Trophoblast cell (in vitro differentiated cells and primary cell): ENCODE results near the gene IST1.
A peak's percentile ranks its signal among the peaks of the same experiment; 100 is the strongest.

Source experiments
- DNase-seq, 2 donors: peaks; one replicate each; pipeline ENCODE4 v3.0.0-alpha.2; 2016
- H2AFZ ChIP-seq: 2 replicates; pipeline ENCODE4 v1.6.1; 2013; ENCODE audit warnings: low read length, moderate library complexity, mild to moderate bottlenecking; ENCODE audit not compliant: insufficient read depth, poor library complexity
- H2AK5ac ChIP-seq: 2 replicates; pipeline ENCODE4 v1.6.1; 2013; ENCODE audit warnings: mild to moderate bottlenecking, low read length
- H2BK120ac ChIP-seq: 2 replicates; pipeline ENCODE4 v1.6.1; 2013; ENCODE audit warnings: low read length, mild to moderate bottlenecking, moderate library complexity; ENCODE audit not compliant: insufficient read depth, poor library complexity
- H2BK12ac ChIP-seq: 2 replicates; pipeline ENCODE4 v1.6.1; 2013; ENCODE audit warnings: mild to moderate bottlenecking, low read length, moderate library complexity
- H2BK5ac ChIP-seq: 2 replicates; pipeline ENCODE4 v1.6.1; 2013; ENCODE audit warnings: low read length, low read depth, moderate library complexity, mild to moderate bottlenecking; ENCODE audit not compliant: poor library complexity
- H3K14ac ChIP-seq: 2 replicates; pipeline ENCODE4 v1.6.1; 2013; ENCODE audit warnings: mild to moderate bottlenecking, low read length
- H3K18ac ChIP-seq: 2 replicates; pipeline ENCODE4 v1.6.1; 2013; ENCODE audit warnings: mild to moderate bottlenecking, low read length
- H3K23ac ChIP-seq: 2 replicates; pipeline ENCODE4 v1.6.1; 2013; ENCODE audit warnings: low read length
- H3K27ac ChIP-seq: 2 replicates; pipeline ENCODE4 v1.5.1; 2013; ENCODE audit warnings: low read depth, mild to moderate bottlenecking, inconsistent platforms, low read length, moderate library complexity
- H3K27me3 ChIP-seq: 2 replicates; pipeline ENCODE4 v1.6.1; 2013; ENCODE audit warnings: inconsistent platforms, mild to moderate bottlenecking, low read length, moderate library complexity; ENCODE audit not compliant: insufficient read depth
- H3K36me3 ChIP-seq, 2 experiments: 1 replicate in 1 of 2; 2 replicates in 1 of 2; pipeline ENCODE4 v1.6.1; 2013; ENCODE audit warnings: low read length in 2 of 2, mild to moderate bottlenecking in 2 of 2, moderate library complexity in 1 of 2; ENCODE audit not compliant: insufficient read depth in 2 of 2, control insufficient read depth in 1 of 2
- H3K4ac ChIP-seq: 2 replicates; pipeline ENCODE4 v1.6.1; 2013; ENCODE audit warnings: low read depth, mild to moderate bottlenecking, low read length, moderate library complexity
- H3K4me1 ChIP-seq, 2 experiments: 1 replicate in 1 of 2; 2 replicates in 1 of 2; pipeline ENCODE4 v1.6.1; 2013; ENCODE audit warnings: low read length in 2 of 2, mild to moderate bottlenecking in 2 of 2, moderate library complexity in 1 of 2; ENCODE audit not compliant: insufficient read depth in 2 of 2, control insufficient read depth in 1 of 2
- H3K4me2 ChIP-seq: 2 replicates; pipeline ENCODE4 v1.6.1; 2013; ENCODE audit warnings: inconsistent platforms, mild to moderate bottlenecking, low read length, moderate library complexity
- H3K4me3 ChIP-seq: 2 replicates; pipeline ENCODE4 v1.5.1; 2013; ENCODE audit warnings: mild to moderate bottlenecking, low read depth, low read length, inconsistent platforms
- H3K79me1 ChIP-seq: one replicate; pipeline ENCODE4 v1.6.1; 2013; ENCODE audit warnings: low read length
- H3K79me2 ChIP-seq: 2 replicates; pipeline ENCODE4 v1.6.1; 2013; ENCODE audit warnings: low read length, mild to moderate bottlenecking; ENCODE audit not compliant: control insufficient read depth, insufficient read depth, poor library complexity
- H3K9ac ChIP-seq: 2 replicates; pipeline ENCODE4 v1.6.1; 2013; ENCODE audit warnings: mild to moderate bottlenecking, low read length
- H3K9me3 ChIP-seq: 2 replicates; pipeline ENCODE4 v1.6.1; 2013; ENCODE audit warnings: low read depth, mild to moderate bottlenecking, control low read depth, inconsistent platforms, low read length; ENCODE audit not compliant: insufficient read depth
- H4K12ac ChIP-seq: 2 replicates; pipeline ENCODE4 v1.6.1; 2013; ENCODE audit warnings: low read depth, mild to moderate bottlenecking, low read length, moderate library complexity
- H4K8ac ChIP-seq: 2 replicates; pipeline ENCODE4 v1.6.1; 2013; ENCODE audit warnings: low read depth, mild to moderate bottlenecking, low read length, moderate library complexity
- H4K91ac ChIP-seq: one replicate; pipeline ENCODE4 v1.6.1; 2013; ENCODE audit warnings: low read depth, mild to moderate bottlenecking, low read length, moderate library complexity
- WGBS: extraction: QIAGEN DNeasy Blood & Tissue Kit; methylation state at CpG from one replicate; pipeline ENCODE4 v1.1.7; 2013; ENCODE audit warnings: missing lambda C conversion rate; ENCODE audit not compliant: insufficient read length, insufficient coverage; ENCODE audit errors: extremely low coverage; 5-methylcytosine and 5-hydroxymethylcytosine counted together

IST1 gene

DNA sequence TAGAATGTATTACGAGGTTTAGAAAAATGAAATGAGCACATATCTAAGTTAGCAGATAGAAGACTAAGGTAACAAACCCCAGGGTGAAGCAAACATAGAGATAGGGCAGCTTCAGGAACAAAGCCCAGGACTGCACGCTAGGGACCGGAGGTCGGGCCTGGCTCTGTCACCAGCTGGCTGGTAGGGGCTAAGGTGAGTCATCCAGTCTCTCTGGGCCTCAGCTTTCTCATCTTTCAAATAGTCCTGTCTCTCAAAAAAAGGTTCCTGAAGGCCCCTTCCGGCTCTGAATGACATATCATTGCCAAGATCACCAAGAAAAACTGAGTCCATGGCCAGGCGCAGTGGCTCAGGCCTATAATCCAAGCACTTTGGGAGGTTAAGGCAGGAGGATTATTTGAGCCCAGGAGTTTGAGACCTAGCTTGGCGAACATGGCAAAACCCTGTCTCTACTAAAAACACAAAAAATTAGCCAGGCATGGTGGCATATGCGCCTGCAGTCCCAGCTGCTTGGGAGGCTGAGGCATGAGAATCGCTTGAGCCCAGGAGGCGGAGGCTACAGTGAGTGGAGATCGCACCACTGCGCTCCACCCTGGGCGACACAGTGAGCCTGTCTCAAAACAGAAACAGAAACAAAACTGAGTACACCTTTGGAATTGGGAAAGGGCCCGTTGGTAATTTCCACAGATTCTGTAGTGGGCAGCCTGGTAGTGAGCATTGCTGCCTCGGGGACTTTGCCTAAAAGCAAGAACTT is 78.9 kb downstream of the IST1 start:
- Histone ChIP-seq H3K18ac (no peak overlapping the region), H3K14ac (no peak overlapping the region), H3K79me2 (no peaks in the 10 kb centered on the region), H3K9ac (no peak overlapping the region), H3K4me1 (peaks cover 0 to 2% of the 10 kb centered on the region in 2 experiments), H3K4ac (no peak overlapping the region), H4K8ac (no peak overlapping the region), H3K79me1 (no peaks in the 10 kb centered on the region), H3K27ac (no peak overlapping the region), H4K91ac (no peak overlapping the region), H3K4me2 (no peak overlapping the region), H3K23ac (no peak overlapping the region), H4K12ac (no peak overlapping the region), H2BK120ac (no peak overlapping the region), H3K36me3 (no peaks in the 10 kb centered on the region), H3K4me3 (no peak overlapping the region), H2AFZ (no peak overlapping the region), H2AK5ac (no peak overlapping the region), H2BK12ac (no peak overlapping the region), H2BK5ac (no peak overlapping the region), H3K27me3 (no peaks in the 10 kb centered on the region), H3K9me3 (no peaks in the 10 kb centered on the region)
- DNase-seq: peak in 1 of 2 donors; percentile 9
- WGBS: no CpG with 5 or more reads among the region's 15 CpGs
